ENCODE data around the gene ITSN2.
A peak's percentile ranks its signal among the peaks of the same experiment; 100 is the strongest.

The ITSN2 gene

GRCh38 chr2:24313744-24314632 is 46.3 kb downstream of the ITSN2 start:
- no peak overlapping the region for H3K4me3 ChIP-seq (ENCODE audit: low read length)
- DNase-seq (ENCODE audit: low read depth), result peak; percentile 36
- no peak for TF ChIP-seq CTCF (conservative IDR thresholded peaks at IDR 0.05; ENCODE audit: low read length)

- TF ChIP-seq CTCF (conservative IDR thresholded peaks at IDR 0.05; ENCODE audit: low read length), result no peak
- H3K4me3 ChIP-seq (ENCODE audit: low read length), result no peak overlapping the region
- DNase-seq (ENCODE audit: low read depth), result peak; percentile 7
Measured at GRCh38 chr2:24307961-24308360, 52.4 kb downstream of the ITSN2 start.

- no peak for TF ChIP-seq CTCF (conservative IDR thresholded peaks at IDR 0.05; ENCODE audit: low read length)
Measured at GRCh38 chr2:24304631-24305030, 55.7 kb downstream of the ITSN2 start.

GRCh38 chr2:24304098-24304497 is 56.2 kb downstream of the ITSN2 start:
- peak; percentile 95 for DNase-seq (ENCODE audit: low read depth)
- no peak overlapping the region for H3K4me3 ChIP-seq (ENCODE audit: low read length)
- no peak for TF ChIP-seq CTCF (conservative IDR thresholded peaks at IDR 0.05; ENCODE audit: low read length)

More at GRCh38 chr2:24304631-24305030, 55.7 kb downstream of the ITSN2 start:
- no peak overlapping the region for H3K4me3 ChIP-seq (ENCODE audit: low read length)
- DNase-seq (ENCODE audit: low read depth), result peak; percentile 27

- H3K4me3 ChIP-seq (ENCODE audit: low read length), result no peak overlapping the region
- TF ChIP-seq CTCF (conservative IDR thresholded peaks at IDR 0.05; ENCODE audit: low read length), result no peak
- no peak for DNase-seq (ENCODE audit: low read depth)
Measured at GRCh38 chr2:24301599-24301998, 58.7 kb downstream of the ITSN2 start.

GRCh38 chr2:24297663-24298062 is 62.7 kb downstream of the ITSN2 start:
- no peak for DNase-seq (ENCODE audit: low read depth)
- TF ChIP-seq CTCF (conservative IDR thresholded peaks at IDR 0.05; ENCODE audit: low read length), result no peak
- H3K4me3 ChIP-seq (ENCODE audit: low read length), result no peak overlapping the region

- no peak for DNase-seq (ENCODE audit: low read depth)
- TF ChIP-seq CTCF (conservative IDR thresholded peaks at IDR 0.05; ENCODE audit: low read length), result no peak
- no peak overlapping the region for H3K4me3 ChIP-seq (ENCODE audit: low read length)
Measured at GRCh38 chr2:24287171-24287570, 73.2 kb downstream of the ITSN2 start.

Measured in AG10803 (cell line).